PC-9 (cell line): ENCODE results near the gene PDCD6IP.

Source experiments
- CTCF ChIP-seq: fragments of 200-600 bp; sonication (generic); conservative IDR thresholded peaks from 2 replicates; pipeline ENCODE4 v1.6.1; 2017; ENCODE audit warnings: mixed run types, antibody characterized with exemption, mild to moderate bottlenecking, moderate library complexity
- EZH2 ChIP-seq: fragments of 200-600 bp; sonication (generic); IDR thresholded peaks from 2 replicates; pipeline ENCODE4 v1.8.0; 2017; ENCODE audit warnings: antibody characterized with exemption, low read depth

GRCh38 chr3:33885496-33885895 is 87.1 kb downstream of the PDCD6IP start:
- TF ChIP-seq CTCF (no peak), EZH2 (no peak)
